Liver (tissue), 3 donors: ENCODE measurements around the gene HSP90AB1.

ENCODE experiments used
- REST ChIP-seq: IDR thresholded peaks from 2 replicates; pipeline ENCODE4 v1.6.1; 2016; ENCODE audit warnings: antibody characterized with exemption, mild to moderate bottlenecking
- RXRA ChIP-seq, 2 donors: IDR thresholded peaks; 2 replicates each; pipeline ENCODE4 v1.6.1; 2017 to 2018; ENCODE audit warnings: antibody characterized with exemption in 2 of 2, mild to moderate bottlenecking in 1 of 2
- ZBTB33 ChIP-seq: IDR thresholded peaks from 2 replicates; pipeline ENCODE4 v1.6.1; 2016; ENCODE audit warnings: antibody characterized with exemption
- TF ChIP-seq, protein P1 (sequence below): fragments of 150-350 bp; IDR thresholded peaks from 2 replicates; pipeline ENCODE4 v1.5.1; 2017; ENCODE audit warnings: improper control_type of control experiment, low read depth, low read length; ENCODE audit not compliant: missing input control
- TF ChIP-seq, protein P2 (sequence below): IDR thresholded peaks from 2 replicates; pipeline ENCODE4 v1.6.1; 2016; ENCODE audit warnings: antibody characterized with exemption
- donor health status: healthy.
- donor health status: healthy.

- TF ChIP-seq ZBTB33 (no peak), RXRA (IDR thresholded peaks at IDR 0.05) (no peak), REST (no peak)
- TF ChIP-seq, protein P1, sequence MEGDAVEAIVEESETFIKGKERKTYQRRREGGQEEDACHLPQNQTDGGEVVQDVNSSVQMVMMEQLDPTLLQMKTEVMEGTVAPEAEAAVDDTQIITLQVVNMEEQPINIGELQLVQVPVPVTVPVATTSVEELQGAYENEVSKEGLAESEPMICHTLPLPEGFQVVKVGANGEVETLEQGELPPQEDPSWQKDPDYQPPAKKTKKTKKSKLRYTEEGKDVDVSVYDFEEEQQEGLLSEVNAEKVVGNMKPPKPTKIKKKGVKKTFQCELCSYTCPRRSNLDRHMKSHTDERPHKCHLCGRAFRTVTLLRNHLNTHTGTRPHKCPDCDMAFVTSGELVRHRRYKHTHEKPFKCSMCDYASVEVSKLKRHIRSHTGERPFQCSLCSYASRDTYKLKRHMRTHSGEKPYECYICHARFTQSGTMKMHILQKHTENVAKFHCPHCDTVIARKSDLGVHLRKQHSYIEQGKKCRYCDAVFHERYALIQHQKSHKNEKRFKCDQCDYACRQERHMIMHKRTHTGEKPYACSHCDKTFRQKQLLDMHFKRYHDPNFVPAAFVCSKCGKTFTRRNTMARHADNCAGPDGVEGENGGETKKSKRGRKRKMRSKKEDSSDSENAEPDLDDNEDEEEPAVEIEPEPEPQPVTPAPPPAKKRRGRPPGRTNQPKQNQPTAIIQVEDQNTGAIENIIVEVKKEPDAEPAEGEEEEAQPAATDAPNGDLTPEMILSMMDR = no peak
- TF ChIP-seq, protein P2, sequence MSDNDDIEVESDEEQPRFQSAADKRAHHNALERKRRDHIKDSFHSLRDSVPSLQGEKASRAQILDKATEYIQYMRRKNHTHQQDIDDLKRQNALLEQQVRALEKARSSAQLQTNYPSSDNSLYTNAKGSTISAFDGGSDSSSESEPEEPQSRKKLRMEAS = no peak
Measured at GRCh38 chr6:44250718-44251123, 3.8 kb downstream of the HSP90AB1 start.
